SK-N-SH treated with all-trans-retinoic acid at 6 μM for 48 hours (cell line): ENCODE data around the gene RUFY3.

Experiments used
- OSR1 ChIP-seq: fragments of 250-450 bp; sonication (Bioruptor Pico); IDR thresholded peaks from 2 replicates; pipeline ENCODE4 v1.8.0; 2022; ENCODE audit warnings: moderate library complexity, mild to moderate bottlenecking, inconsistent platforms
- SNAI2 ChIP-seq: fragments of 250-450 bp; sonication (Bioruptor Pico); IDR thresholded peaks from 2 replicates; pipeline ENCODE4 v1.5.0; 2020; ENCODE audit warnings: mild to moderate bottlenecking, moderate library complexity
- TCF4 ChIP-seq: fragments of 250-450 bp; sonication (Bioruptor Pico); IDR thresholded peaks from 2 replicates; pipeline ENCODE4 v1.8.0; 2021; ENCODE audit warnings: mild to moderate bottlenecking, moderate library complexity, borderline replicate concordance
- ZC3H10 ChIP-seq: fragments of 250-450 bp; sonication (Bioruptor Pico); IDR thresholded peaks from 2 replicates; pipeline ENCODE4 v1.5.1; 2021; ENCODE audit warnings: mild to moderate bottlenecking, moderate library complexity
- TF ChIP-seq, protein P1 (sequence below): fragments of 250-450 bp; sonication (Bioruptor Pico); IDR thresholded peaks from 2 replicates; pipeline ENCODE4 v1.8.0; 2020; ENCODE audit warnings: mild to moderate bottlenecking, moderate library complexity, borderline replicate concordance

- TF ChIP-seq OSR1 (CRISPR knock-in tag) (no peak), SNAI2 (CRISPR knock-in tag) (no peak), ZC3H10 (CRISPR knock-in tag) (no peak), TCF4 (no peak)
- TF ChIP-seq, protein P1, sequence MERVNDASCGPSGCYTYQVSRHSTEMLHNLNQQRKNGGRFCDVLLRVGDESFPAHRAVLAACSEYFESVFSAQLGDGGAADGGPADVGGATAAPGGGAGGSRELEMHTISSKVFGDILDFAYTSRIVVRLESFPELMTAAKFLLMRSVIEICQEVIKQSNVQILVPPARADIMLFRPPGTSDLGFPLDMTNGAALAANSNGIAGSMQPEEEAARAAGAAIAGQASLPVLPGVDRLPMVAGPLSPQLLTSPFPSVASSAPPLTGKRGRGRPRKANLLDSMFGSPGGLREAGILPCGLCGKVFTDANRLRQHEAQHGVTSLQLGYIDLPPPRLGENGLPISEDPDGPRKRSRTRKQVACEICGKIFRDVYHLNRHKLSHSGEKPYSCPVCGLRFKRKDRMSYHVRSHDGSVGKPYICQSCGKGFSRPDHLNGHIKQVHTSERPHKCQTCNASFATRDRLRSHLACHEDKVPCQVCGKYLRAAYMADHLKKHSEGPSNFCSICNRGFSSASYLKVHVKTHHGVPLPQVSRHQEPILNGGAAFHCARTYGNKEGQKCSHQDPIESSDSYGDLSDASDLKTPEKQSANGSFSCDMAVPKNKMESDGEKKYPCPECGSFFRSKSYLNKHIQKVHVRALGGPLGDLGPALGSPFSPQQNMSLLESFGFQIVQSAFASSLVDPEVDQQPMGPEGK (CRISPR knock-in tag), result no peak
Measured at GRCh38 chr4:70741867-70742658, 20.3 kb downstream of the RUFY3 start.
